Measurements from ENCODE around the gene SAGE1. TPM values are rescaled to one million over a fixed set of nuclear protein-coding genes. Genes with fewer than 3 reads are reported as not detected.
"Not testable (repeated sequence)": the region's sequence is repeated elsewhere in the genome, so short reads cannot be mapped to it uniquely, and the experiment has no call there.

Gene SAGE1
- total RNA-seq: not detected
- long read RNA-seq: 0 reads

DNA sequence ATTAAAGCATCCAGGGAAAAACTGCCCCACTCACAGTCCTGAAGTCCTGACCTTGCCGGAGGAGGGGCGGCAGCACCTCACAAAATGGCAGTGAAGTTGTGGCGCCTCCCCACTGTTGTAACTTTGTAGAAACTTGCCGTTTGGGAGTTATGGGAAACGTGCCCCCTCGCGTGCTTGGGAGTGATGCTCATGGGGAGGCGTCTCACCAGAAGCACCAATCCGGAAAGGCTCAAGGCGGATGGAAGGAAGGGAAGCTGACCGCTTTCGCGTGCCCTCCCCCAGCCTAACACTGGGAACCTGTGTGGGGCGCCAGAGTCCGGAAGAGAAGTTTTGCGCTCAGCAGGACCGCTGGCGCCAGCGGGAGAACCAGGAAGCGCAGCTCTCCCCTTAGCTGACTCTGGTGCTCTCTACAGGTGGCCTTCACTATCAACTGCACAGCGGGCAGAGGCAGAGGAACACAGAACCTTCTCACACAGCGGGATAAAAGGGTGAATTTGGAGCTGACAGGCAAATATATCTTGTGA lies at the start of gene SAGE1, which contains the start of gene CT45A10:
SAGE1 (plus strand) TSS at position 423 of the 524 bp plus-strand sequence. CDS start 2,527 bp downstream, outside the sequence.
CT45A10 (minus strand) TSS at position 151 of the 524 bp plus-strand sequence. CDS start 8,100 bp downstream, outside the sequence.
- DNase-seq (ENCODE audit: low spot score): no peak

DNA sequence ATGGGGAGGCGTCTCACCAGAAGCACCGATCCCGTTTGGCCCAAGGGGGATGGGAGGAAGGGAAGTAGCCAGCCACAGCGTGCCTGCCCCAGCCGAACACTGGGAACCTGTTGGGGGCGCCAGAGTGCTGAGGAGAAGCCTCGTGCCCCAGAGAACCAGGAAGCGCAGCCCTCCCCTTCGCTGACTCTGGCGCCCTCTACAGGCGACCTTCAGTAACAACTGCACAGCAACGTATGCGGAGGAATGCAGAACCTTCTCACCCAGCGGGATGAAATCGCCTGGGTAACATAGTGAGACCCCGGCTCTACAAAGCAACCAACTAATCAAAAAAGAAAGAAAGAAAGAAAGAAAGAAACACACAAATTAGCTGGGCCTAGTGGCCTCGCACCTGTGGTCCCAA lies 39.1 kb upstream of the SAGE1 start, which contains the start of gene CT45A8:
CT45A8 (minus strand) TSS at position 101 of the 400 bp plus-strand sequence. CDS start 3,755 bp downstream, outside the sequence.
- DNase-seq (ENCODE audit: low spot score): not testable (repeated sequence)

GRCh38 chrX:135871712-135872111 lies 21.8 kb upstream of the SAGE1 start, which contains the start of gene CT45A9:
TSS of gene CT45A9 (minus strand) at chrX:135871812. CDS start at chrX:135868061, 3,751 bp downstream.
- DNase-seq (ENCODE audit: low spot score): not testable (repeated sequence)

DNA sequence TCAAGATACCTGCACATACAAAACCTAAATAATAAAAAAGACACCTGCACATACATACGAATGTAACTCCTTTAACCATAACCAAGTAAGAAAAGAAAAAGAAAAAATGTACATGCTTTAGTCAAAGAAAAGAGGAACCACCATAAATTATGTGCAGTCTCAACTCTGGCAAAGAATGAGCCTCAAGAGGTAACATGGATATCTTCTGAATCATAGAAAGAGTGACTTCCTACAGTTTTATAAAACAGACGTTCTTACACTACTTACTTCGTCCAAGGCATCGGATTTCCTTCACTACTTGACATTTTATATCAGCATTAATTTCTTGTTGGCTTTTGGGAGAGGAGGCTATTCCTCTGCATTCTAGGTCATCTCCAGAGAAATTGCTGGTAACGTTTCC lies 10.8 kb upstream of the SAGE1 start:
- not testable (repeated sequence) for DNase-seq (ENCODE audit: low spot score)

- not testable (repeated sequence) for DNase-seq (ENCODE audit: low spot score)
Measured at GRCh38 chrX:135888230-135888629, 5.3 kb upstream of the SAGE1 start.

DNA sequence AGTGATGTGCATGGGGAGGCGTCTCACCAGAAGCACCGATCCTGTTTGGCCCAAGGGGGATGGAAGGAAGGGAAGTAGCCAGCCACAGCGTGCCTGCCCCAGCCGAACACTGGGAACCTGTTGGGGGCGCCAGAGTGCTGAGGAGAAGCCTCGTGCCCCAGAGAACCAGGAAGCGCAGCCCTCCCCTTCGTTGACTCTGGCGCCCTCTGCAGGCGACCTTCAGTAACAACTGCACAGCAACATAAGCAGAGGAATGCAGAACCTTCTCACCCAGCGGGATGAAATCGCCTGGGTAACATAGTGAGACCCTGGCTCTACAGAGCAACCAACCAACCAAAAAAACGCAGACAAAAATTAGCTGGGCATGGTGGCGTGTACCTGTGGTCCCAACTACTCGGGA lies 4.5 kb upstream of the SAGE1 start:
- not testable (repeated sequence) for DNase-seq (ENCODE audit: low spot score)

GRCh38 chrX:135890087-135890585 lies 3.4 kb upstream of the SAGE1 start:
- no peak for DNase-seq (ENCODE audit: low spot score)

DNA sequence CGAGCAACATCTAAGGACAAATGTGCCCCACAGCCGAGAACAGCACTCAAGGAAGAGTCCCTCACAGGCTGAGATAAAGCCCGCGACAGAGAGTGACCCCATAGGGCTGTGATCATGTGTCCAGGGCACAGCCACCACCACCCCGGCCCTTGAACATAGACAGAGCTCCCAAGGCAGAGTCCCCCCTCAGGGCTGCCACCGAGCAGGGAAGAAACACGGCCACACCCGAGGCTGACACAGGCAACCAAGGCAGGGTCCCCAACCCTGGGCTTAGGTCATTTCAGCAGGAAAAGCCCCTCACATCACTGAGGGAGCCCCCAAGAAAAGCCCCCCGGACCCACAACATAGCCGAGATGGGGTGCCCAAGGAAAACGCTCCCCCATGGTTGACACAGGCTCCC lies 735 bp upstream of the SAGE1 start:
- no peak for DNase-seq (ENCODE audit: low spot score)

DNA sequence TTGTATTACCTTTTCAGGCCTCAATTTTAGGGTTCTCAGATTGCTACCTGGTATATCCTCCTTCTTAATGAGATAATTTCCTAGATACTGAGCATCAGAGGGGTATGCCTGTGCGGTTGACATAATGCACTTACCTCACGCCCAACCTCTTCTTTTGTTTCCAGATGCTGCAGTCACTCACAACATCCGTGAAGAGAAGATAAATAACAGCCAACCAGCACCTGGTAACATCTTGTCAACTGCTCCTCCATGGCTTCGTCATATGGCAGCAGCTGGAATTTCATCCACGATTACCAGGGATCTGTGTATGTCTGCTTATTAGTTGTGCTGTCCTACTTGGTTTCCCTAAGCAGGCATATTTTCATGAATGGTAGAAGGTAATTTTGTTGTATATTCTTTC lies 16.7 kb downstream of the SAGE1 start:
- DNase-seq (ENCODE audit: low spot score): no peak

DNA sequence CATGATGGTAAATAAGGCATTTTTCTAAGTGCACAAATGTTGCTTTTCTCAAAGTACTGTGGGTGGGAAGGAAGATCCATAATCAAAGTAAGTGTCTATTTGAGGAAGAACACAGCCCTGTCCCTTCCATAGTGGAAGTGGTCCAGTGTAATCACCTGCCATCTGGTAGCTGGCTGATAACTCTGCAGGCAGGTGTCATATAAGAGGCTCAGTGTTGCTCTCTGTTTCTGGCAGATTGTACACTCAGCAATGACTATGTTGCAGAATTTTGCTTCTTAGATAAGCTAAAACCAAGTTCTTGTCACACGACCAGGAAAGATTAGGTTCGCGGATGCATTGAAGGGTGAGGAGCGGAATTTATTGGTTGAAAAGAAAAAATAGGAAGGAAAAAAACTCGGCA lies 20.9 kb downstream of the SAGE1 start:
- DNase-seq (ENCODE audit: low spot score): no peak

DNA sequence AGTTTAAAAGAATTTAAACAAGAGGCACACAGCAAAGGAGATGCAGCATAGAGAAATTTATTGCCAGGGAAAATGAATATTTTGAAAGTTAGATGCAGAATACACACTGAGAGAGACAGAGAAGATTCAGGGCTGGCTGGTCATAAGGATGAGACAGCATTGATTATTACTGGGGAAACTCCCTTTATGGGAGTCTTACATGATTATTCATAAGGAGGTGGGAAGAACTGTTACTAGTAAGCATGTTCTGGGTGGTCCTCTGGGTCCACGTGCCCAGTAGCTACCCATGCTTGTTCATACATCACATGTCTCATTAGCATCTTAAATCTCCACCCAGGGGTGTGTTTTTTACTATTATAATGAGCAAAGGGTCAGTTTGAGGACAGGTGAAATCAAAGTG lies 27.0 kb downstream of the SAGE1 start:
- DNase-seq (ENCODE audit: low spot score): not testable (repeated sequence)

DNA sequence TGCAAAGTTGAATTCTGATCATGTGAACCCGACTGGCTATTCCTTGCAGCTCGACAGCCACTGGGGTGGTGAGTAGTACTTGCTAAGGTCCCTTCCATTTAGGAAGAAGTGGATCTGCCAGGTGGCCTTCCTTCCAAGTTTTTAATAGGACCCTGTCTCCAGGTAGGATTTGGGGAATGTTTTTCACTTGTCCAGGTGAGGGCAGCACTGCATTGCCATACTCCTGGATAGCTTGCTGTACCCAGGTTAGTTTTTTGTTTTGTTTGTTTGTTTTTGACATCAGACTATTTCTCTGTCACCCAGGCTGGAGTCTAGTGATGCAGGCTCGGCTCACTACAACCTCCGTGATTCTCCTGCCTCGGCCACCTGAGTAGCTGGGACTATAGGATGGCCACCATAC lies 29.8 kb downstream of the SAGE1 start:
- DNase-seq (ENCODE audit: low spot score): no peak

- DNase-seq (ENCODE audit: low spot score): no peak
Measured at GRCh38 chrX:135927897-135928296, 34.4 kb downstream of the SAGE1 start.

- no peak for DNase-seq (ENCODE audit: low spot score)
Measured at GRCh38 chrX:135931644-135932487, 38.4 kb downstream of the SAGE1 start.

- no peak for DNase-seq (ENCODE audit: low spot score)
Measured at GRCh38 chrX:135944486-135944885, 51.0 kb downstream of the SAGE1 start.

GRCh38 chrX:135951291-135951690 lies 57.8 kb downstream of the SAGE1 start:
- no peak for DNase-seq (ENCODE audit: low spot score)

Other genes with a start within 250 kb of the SAGE1 start
- not detected for gene CT45A1, start 180.1 kb upstream of the SAGE1 start, total RNA-seq
- gene CT45A3, start 125.5 kb upstream of the SAGE1 start, total RNA-seq: not detected
- not detected for gene CT45A5, start 108.2 kb upstream of the SAGE1 start, total RNA-seq
- not detected for gene CT45A6, start 90.9 kb upstream of the SAGE1 start, total RNA-seq
- gene CT45A2, start 73.7 kb upstream of the SAGE1 start, total RNA-seq: not detected
- not detected for gene CT45A7, start 56.4 kb upstream of the SAGE1 start, total RNA-seq
- gene CT45A8, start 39.2 kb upstream of the SAGE1 start, total RNA-seq: not detected
- not detected for gene CT45A9, start 21.9 kb upstream of the SAGE1 start, total RNA-seq
- not detected for gene CT45A10, start 272 bp upstream of the SAGE1 start, total RNA-seq
- 25.1 TPM for gene MMGT1, start 80.3 kb downstream of the SAGE1 start, total RNA-seq
- gene SLC9A6, start 91.7 kb downstream of the SAGE1 start, total RNA-seq: 11.9 TPM

All from mesenteric fat pad (tissue), 1 donor.